LNCaP clone FGC (cell line): ENCODE data around the gene SIT1.

Experiments used
- DNase-seq: peaks from one replicate; pipeline ENCODE4 v3.0.0-alpha.2; 2011; ENCODE audit warnings: low read depth
- H3K4me3 ChIP-seq: 2 replicates; pipeline ENCODE4 v1.5.1; 2011; ENCODE audit warnings: mild to moderate bottlenecking, low read depth, low read length, control low read depth
- TF ChIP-seq, protein P1 (sequence below): IDR thresholded peaks from 2 replicates; pipeline ENCODE4 v1.5.1; 2012; ENCODE audit warnings: mild to moderate bottlenecking; ENCODE audit not compliant: control insufficient read depth, insufficient read depth; ENCODE audit errors: extremely low read depth

Gene SIT1

DNA sequence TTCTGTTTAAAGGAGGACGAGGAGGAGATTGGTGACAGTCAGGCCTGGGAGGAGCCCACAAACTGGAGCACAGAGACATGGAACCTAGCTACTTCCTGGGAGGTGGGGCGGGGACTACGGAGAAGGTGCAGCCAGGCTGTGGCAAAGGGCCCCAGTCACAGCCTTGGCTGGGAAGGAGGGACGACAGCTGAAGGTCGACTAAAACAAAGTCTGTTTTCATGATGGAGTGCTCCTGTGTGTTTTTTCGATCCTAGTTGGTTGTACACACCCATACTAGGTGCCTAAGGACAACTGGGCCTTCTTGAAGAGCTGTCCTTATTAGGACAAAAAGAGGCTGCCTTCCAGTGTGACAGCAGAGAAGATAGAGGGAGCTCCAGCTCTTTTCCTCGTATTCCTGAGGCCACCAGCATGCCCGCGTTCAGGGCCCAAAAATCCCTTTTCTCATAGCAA lies 10.3 kb upstream of the SIT1 start:
- no peak overlapping the region for H3K4me3 ChIP-seq
- TF ChIP-seq, protein P1, sequence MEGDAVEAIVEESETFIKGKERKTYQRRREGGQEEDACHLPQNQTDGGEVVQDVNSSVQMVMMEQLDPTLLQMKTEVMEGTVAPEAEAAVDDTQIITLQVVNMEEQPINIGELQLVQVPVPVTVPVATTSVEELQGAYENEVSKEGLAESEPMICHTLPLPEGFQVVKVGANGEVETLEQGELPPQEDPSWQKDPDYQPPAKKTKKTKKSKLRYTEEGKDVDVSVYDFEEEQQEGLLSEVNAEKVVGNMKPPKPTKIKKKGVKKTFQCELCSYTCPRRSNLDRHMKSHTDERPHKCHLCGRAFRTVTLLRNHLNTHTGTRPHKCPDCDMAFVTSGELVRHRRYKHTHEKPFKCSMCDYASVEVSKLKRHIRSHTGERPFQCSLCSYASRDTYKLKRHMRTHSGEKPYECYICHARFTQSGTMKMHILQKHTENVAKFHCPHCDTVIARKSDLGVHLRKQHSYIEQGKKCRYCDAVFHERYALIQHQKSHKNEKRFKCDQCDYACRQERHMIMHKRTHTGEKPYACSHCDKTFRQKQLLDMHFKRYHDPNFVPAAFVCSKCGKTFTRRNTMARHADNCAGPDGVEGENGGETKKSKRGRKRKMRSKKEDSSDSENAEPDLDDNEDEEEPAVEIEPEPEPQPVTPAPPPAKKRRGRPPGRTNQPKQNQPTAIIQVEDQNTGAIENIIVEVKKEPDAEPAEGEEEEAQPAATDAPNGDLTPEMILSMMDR = 0 out of 2 replicates have a peak, but pooled peaks have one; percentile 6
- DNase-seq = no peak

DNA sequence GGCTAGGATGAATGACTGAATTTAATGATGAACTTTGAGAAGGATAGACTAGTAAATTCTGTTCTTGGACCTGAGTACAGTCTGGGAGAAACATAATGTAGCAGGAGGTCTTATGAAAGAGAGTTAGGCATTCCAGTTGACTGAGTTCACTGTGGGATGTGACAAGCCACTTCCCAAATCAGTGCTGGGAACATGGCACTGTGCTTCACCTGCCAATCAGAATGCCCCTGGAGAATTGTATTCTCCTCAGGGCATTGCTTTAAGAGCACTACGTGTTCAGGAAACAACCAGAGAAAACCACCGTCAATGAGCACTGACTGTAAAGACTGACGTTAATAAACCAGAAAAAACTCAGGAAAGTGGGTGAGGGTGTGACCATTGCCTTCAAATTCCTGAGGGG lies 8.6 kb upstream of the SIT1 start:
- TF ChIP-seq, protein P1 = no peak
- H3K4me3 ChIP-seq = peak overlapping the region; percentile 71
- no peak for DNase-seq

DNA sequence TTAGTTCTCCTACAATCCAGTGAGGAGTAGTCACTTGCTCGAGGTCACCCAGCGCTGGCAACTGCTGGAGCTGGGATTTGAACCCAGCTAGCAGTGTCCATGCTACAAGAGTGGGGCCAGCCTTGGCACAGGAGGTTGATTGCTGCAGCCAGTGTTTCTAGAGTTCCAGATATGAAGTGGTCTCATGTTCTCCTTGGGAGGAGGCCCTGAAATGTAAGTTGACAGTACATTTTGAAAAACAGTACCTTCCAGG lies 8.2 kb upstream of the SIT1 start:
- no peak for DNase-seq
- peak overlapping the region; percentile 71 for H3K4me3 ChIP-seq
- TF ChIP-seq, protein P1 = no peak

DNA sequence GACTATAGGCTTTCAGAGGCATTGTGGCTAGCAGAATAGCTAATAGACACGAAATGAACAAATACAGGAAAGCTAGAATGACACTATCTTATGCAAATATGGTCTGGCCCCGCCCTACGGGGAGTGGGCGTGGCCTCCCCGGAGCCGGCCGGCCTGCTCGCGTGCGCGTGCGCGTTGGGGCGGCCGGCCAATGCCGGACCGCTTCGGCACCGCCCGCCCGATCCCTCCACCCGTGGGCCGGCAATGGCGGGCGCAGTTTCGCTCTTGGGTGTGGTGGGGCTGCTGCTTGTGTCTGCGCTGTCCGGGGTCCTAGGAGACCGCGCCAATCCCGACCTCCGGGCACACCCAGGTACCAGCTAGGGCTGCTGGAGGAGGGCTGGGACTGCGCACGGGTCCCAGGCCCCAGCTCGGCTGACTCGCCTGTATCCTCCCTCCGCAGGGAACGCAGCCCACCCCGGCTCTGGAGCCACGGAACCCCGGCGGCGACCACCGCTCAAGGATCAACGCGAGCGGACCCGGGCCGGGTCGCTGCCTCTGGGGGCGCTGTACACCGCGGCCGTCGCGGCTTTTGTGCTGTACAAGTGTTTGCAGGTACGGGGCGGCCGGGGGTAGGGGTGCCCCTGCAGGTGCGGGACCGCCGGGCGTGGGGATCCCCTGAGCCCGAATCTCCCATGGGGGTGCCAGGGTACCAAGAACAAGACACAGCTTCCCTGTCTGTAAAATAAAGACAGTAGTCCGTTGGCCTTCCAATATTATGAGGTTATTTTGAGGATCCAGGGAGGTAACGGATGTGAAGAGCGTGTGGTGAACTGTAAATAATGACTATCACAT lies 7.6 kb upstream of the SIT1 start, which contains the start of gene CCDC107:
TSS of gene CCDC107 (plus strand) at position 156 of the 831 bp plus-strand sequence. CDS start at position 244, 88 bp downstream.
- TF ChIP-seq, protein P1 = peak; percentile 56
- DNase-seq = peak; percentile 27
- H3K4me3 ChIP-seq = peak within 1 kb of the TSS; percentile 71

DNA sequence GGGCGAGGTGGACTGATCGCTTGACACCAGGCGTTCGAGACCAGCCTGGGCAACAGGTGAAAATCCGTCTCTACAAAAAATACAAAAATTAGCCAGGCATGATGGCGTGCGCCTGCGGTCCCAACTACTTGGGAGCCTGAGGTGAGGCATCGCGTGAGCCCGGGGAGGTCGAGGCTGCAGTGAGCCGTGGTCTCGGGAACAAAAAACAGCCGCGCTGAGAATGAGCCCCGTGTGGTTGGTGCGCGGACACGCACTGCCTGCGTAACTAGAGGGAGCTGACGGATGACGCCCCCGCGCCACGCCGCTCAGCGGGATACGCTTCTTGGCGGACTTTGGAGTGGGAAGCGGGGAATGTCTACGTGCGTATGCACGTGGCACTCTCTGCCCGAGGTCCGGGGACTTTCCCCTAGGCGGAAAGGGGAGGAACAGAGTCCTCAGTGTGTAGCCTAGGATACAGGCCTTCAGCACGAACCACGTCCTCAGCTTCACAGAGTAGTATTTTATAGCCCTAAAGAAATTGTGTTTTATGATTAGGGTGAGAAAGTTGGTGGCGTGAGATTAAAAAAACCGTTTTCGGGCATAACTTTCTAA lies 6.9 kb upstream of the SIT1 start, which contains the start of gene RMRP:
TSS of gene RMRP (minus strand) at position 474 of the 591 bp plus-strand sequence.
- TF ChIP-seq, protein P1 = peak; percentile 16; the same call in 1 of the 2 replicates
- DNase-seq = peak; percentile 99
- peak within 1 kb of the TSS; percentile 71 for H3K4me3 ChIP-seq

DNA sequence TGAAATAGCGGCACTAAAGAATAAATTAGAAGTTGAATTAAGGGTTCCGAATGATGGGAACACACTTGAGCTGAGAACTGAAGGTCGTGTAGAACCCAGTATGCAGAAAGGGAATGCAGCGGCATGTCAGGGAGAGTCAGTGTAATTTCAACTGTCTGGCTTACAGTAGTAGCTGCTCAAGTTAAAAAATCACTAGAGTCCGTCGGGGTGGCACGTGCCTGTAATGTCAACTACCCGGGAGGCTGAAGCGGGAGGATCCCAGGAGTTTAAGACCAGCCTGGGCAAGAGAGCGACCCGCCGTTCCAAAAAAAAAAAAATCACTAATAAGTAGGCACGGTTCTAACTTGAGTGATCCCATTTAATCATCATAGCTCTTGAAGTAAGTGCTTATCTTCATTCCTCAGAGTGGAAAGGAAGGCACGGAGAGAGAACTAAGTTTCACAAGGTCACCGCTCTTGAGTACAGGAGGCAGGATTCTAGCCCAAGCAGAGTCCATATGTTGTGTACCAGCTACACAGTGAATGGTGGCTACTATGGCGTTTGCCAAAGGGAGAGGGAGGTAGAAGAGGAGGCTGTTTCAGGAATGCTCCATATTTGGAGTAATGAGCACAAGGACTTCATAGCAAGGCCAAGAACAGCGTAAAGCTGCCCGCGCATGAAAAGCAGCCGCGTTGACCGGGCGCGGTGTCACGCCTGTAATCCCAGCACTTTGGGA lies 6.3 kb upstream of the SIT1 start:
- TF ChIP-seq, protein P1 = no peak
- peak overlapping the region; percentile 34 for H3K4me3 ChIP-seq
- no peak for DNase-seq
